Activated CD8-positive, alpha-beta memory T cell treated with anti-CD3 and anti-CD28 coated beads, Interleukin-2, amount 50 U/mL, for 4 hours (primary cell): ENCODE results near the gene SERAC1.
"Not testable (repeated sequence)": the region's sequence is repeated elsewhere in the genome, so short reads cannot be mapped to it uniquely, and the experiment has no call there.

Source experiments
- DNase-seq: peaks from one replicate; pipeline ENCODE4 v3.0.0-alpha.2; 2020

Gene SERAC1

GRCh38 chr6:158174024-158174423 lies 6.0 kb upstream of the SERAC1 start:
- no peak for DNase-seq

GRCh38 chr6:158172001-158172400 lies 3.9 kb upstream of the SERAC1 start:
- no peak for DNase-seq

- no peak for DNase-seq
Measured at GRCh38 chr6:158170656-158171081, 2.6 kb upstream of the SERAC1 start.

- not testable (repeated sequence) for DNase-seq
Measured at GRCh38 chr6:158169634-158170033, 1.6 kb upstream of the SERAC1 start.

DNA sequence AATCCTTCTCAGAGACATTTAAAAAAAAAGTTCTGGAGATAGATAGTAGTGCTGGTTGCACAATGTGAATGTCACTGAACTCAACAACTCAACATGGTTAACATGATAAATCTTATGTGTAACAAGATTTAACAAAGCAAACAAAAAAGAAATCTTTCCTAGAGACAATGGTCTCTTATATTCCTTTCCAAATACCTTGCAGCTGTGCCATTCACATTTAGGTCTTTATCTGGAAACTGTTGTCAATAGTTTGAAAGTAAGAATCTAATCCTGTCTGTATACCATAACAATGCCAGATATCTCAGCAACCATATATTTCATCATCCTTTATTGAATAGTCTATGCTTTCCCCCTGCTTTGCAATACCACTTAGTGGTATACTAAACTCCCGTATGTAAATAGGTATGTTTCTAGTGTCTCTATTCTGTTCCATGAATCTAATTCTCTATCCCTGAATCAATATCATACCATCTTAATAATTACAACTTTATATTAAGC lies 2.1 kb downstream of the SERAC1 start:
- DNase-seq: no peak

GRCh38 chr6:158164579-158165170 lies 3.4 kb downstream of the SERAC1 start:
- no peak for DNase-seq

DNA sequence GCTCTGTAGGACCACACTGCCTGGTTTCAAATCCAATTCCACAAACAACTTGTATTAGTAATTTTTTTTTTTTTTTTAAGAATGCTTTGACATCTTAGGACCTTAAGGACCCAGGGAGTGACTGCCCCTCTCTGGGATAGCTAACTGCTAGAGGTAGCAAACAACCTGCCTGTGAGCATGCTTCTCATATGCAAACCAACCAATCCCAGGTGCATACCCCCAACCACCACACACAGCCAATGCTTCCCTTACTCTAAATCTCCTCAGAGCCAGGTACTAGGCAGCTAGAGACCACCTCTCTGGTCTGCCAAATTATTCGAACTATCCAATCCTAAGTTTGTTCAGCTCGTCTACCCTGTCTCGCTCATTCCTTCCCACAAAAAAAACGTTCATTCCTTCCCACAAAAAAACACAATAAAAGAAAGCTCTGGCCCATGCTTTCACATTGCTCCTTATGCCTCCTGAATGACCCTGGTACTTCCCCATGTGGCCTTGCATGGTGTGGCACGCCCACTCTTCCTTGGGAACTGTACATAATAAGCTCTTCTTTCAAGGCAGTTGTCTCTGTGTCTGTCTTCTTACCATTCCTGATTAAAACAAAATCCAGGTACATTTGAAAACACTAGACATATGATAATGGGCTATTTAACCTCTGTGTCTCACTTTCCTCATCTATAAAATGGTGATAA lies 6.4 kb downstream of the SERAC1 start:
- no peak for DNase-seq

- no peak for DNase-seq
Measured at GRCh38 chr6:158160932-158161539, 7.0 kb downstream of the SERAC1 start.

DNA sequence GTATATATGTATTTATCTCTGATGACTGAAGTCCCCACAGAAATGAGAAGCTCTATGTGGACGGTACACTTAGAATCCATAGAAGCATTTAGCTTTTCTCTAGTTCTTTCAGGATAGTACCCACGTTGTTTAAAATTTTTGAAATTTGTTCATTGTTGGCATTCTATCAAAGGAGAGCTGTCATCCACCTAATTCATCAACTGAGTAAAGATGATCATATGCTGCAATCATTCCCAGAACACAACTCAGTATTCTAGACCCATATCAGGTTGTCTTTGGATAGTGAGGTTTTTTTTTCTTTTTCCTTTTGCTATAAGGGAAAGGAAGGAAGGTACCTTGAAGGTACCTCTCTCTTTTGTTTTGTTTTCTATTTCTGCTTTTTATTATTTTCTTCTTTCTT lies 9.3 kb downstream of the SERAC1 start:
- no peak for DNase-seq

GRCh38 chr6:158158123-158158522 lies 9.9 kb downstream of the SERAC1 start:
- DNase-seq: no peak

DNA sequence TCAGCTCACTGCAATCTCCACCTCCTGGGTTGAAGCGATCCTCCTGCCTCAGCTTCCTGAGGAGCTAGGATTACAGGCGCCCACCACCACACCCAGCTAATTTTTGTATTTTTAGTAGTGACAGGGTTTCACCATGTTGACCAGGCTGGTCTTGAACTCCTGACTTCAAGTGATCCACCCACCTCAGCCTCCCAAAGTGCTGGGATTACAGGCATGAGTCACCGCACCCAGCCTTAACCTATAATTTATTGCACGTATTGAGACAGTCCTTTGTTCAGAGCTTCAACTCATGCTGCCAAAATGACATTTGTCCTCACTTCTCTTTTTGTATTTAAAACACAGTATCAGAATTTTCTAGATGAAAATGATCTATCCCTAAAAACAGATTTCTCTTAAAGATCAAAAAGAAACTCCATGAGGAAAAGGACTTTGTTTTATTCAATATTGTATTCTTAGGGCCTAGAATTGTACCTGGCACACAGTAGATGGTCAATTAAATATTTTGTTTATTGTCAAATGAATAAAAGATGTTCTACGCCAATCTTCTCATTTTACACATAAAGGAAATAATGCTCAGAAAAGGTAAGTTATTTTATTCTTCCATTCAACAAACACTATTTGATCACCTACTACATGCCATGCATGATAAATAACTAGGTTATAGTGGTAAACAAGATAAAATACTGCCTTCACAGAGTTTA lies 10.8 kb downstream of the SERAC1 start:
- no peak for DNase-seq

- no peak for DNase-seq
Measured at GRCh38 chr6:158154816-158155215, 13.2 kb downstream of the SERAC1 start.

GRCh38 chr6:158153576-158153975 lies 14.5 kb downstream of the SERAC1 start:
- no peak for DNase-seq

DNA sequence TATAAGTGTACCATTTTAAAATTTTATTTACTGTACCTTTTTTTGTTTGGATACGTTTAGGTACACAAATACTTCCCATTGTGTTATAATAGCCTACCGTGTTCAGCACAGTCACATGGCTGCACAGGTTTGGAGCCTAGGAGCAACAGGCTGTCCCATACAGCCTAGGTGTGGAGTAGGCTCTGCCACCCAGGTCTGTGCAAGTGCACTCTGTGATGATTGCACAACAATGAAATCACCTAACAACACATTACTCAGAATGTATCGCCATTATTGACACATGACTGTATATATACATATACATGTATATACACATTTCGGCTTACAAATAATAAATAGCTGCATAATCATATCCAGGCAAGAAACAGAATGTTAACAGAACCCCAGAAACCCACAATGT lies 15.4 kb downstream of the SERAC1 start:
- no peak for DNase-seq

GRCh38 chr6:158152025-158152424 lies 16.0 kb downstream of the SERAC1 start:
- not testable (repeated sequence) for DNase-seq

GRCh38 chr6:158150701-158151100 lies 17.4 kb downstream of the SERAC1 start:
- DNase-seq: no peak

- DNase-seq: no peak
Measured at GRCh38 chr6:158149641-158150040, 18.4 kb downstream of the SERAC1 start.

GRCh38 chr6:158143700-158144099 lies 24.4 kb downstream of the SERAC1 start:
- no peak for DNase-seq

DNA sequence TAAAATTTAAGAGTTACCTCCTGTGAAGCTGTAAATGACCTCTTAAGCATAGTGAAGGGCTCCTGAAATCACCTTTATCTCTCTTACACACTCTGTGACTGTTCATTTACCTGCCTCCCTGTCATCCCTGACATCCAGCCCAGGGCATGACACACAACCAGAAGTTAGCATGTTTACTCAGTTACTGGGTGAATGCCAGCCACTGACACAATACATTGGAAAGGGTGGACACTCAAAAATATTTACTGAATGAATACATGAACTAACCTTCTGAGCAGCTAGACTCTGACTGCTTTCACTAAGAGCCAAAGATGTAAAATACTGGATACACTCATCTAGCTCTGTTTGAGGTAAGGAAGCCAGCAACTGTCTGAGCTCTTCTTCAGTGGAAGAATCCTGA lies 25.3 kb downstream of the SERAC1 start:
- DNase-seq: no peak

GRCh38 chr6:158131926-158132325 lies 36.1 kb downstream of the SERAC1 start:
- peak; percentile 16 for DNase-seq

DNA sequence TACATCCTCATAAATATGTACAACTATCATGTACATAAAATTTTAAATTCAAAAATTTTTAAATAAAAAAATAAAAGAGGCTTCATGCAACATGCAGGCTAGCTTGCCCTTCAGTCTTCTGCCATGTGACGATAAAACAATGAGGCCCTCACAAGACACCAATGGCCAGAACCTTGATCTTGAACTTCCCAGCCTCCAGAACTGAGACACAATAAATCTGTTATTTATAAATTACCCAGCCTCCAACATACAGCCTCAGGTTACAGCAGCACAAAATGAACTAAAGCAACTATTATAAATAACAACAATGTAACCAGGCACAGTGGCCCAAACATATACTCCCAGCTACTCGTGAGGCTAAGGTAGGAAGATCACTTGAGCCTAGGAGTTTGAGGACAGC lies 42.8 kb downstream of the SERAC1 start:
- no peak for DNase-seq

GRCh38 chr6:158124288-158124687 lies 43.8 kb downstream of the SERAC1 start:
- DNase-seq: no peak

DNA sequence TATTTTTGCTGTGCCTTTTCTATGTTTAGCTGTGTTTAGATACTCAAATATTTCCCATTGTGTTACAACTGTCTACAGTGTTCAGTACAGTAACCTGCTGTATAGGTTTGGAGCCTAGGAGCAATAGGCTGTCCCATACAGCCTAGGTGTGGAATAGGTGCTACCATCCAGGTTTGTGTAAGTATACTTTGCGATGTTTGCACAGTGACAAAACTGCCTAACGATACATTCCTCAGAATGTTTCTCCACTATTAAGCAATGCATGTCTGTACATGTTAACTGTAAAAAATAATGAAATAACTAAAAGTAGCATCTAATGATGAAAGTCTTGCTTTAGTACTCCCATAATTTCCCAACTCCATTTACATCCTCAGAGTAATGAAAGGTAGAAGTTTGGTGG lies 46.0 kb downstream of the SERAC1 start:
- no peak for DNase-seq

- DNase-seq: no peak
Measured at GRCh38 chr6:158121335-158121734, 46.7 kb downstream of the SERAC1 start.
